GM12875 (cell line): ENCODE measurements around the gene LBH.

Experiments used
- H3K4me3 ChIP-seq: one replicate; pipeline ENCODE4 v1.5.1; 2011; ENCODE audit warnings: low read depth, low read length, control low read depth
- TF ChIP-seq, protein P1 (sequence below): IDR thresholded peaks from 2 replicates; pipeline ENCODE4 v1.5.1; 2011; ENCODE audit warnings: low read depth, mild to moderate bottlenecking, control low read depth, inconsistent platforms, low read length, moderate library complexity, borderline replicate concordance; ENCODE audit not compliant: insufficient read depth

LBH gene

DNA sequence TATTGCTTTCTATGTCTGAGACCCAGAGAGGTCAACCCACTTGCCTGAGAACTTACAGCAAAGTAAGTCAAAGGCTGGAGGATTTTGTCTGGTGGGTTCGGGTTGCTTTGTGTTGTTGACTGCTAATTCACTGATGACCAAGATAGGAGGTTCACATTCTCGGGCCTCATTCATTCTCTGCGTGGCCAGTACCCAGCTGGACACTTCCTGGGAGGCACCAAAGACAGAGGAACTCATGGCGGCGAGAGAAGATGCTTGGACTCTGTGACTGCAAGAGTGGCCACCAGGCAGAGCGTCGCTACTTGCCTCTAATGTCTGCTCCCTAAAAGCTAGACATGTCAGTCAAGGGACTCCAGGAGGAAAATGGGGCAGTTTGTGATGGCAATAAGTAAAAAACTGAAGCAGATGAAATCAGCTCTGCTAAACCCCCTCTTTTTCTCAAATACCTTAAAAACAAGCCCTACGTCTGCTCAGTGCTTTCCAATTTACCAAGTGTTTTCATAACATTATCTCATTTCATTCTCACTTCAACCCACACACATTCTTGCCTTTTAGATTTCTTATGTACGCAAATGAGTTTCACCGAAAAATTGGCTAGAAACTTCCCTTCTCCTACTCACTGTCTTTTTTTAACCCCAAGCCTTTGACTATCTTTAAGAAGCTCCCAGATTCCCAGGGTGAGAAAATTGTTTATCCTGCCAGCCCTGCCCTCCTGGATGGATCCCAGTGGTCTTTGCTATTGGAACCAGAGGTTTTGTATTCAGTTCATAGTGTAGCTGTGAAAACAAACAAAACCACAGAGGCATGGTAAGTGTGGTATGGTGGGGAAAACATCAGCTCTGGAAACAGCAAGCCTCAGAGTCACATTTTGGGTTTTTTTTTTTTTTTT lies 4.9 kb upstream of the LBH start:
- TF ChIP-seq, protein P1, sequence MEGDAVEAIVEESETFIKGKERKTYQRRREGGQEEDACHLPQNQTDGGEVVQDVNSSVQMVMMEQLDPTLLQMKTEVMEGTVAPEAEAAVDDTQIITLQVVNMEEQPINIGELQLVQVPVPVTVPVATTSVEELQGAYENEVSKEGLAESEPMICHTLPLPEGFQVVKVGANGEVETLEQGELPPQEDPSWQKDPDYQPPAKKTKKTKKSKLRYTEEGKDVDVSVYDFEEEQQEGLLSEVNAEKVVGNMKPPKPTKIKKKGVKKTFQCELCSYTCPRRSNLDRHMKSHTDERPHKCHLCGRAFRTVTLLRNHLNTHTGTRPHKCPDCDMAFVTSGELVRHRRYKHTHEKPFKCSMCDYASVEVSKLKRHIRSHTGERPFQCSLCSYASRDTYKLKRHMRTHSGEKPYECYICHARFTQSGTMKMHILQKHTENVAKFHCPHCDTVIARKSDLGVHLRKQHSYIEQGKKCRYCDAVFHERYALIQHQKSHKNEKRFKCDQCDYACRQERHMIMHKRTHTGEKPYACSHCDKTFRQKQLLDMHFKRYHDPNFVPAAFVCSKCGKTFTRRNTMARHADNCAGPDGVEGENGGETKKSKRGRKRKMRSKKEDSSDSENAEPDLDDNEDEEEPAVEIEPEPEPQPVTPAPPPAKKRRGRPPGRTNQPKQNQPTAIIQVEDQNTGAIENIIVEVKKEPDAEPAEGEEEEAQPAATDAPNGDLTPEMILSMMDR = no peak
- H3K4me3 ChIP-seq = no peak overlapping the region

GRCh38 chr2:30229596-30229995 lies 1.7 kb upstream of the LBH start:
- TF ChIP-seq, protein P1 = no peak
- H3K4me3 ChIP-seq = no peak overlapping the region

DNA sequence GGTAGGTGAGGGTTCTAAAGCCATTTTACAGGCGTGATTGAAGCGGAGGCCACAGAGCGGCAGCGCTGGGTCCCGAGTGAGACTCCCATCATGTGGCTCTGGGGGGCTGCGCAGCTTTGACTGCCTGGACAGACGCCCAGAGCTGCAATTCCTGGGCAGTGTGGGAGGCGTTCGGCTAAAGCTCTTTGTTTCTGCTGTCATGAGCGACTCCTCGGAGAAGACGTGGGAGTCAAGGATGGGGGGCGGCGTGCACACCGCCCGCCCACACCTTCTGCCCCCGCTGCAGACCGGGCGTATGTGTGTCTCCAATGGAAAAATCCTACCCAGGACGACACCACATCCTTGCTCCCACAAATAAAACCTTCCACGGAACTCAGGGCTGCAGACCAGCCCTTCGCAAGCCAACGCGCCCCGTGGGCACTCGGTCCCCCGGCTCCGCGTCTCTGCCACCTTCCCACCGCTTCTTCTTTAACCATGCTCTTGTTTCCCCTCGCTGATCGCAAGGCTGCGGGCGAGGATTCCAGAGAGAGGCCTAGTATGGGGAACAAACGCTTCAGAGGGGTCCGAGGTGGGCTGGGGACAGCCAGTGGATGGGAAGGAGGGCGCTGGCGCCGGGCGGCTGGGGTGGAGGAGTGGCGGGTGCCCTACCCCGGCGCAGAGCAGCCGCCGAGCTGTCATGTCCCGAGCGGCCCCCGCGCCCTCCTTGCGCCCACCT lies 680 bp upstream of the LBH start:
- peak overlapping the region; percentile 81 for H3K4me3 ChIP-seq

GRCh38 chr2:30231996-30232800 lies 864 bp downstream of the LBH start:
- TF ChIP-seq, protein P1 = no peak
- H3K4me3 ChIP-seq = peak overlapping the region; percentile 81

More for the DNA sequence above, 680 bp upstream of the LBH start:
- TF ChIP-seq, protein P1 = no peak

DNA sequence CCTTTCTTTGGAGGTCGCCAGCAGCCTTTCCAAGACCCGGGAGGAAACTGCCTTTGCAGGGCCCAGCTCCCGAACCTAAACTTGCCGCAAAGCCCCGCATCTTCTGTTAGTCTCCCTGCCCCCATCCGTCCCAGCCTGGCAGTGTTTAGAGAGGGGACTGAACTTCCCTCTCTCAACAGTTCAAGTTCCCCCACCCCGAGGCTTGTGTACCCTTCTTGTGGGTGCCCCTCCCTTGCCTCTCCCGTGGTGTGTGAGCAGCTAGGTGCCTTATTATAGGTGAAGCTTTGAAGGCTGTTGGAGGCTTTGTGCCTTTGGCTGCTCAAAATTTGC lies 1.4 kb downstream of the LBH start:
- peak overlapping the region; percentile 81 for H3K4me3 ChIP-seq
- TF ChIP-seq, protein P1 = no peak

DNA sequence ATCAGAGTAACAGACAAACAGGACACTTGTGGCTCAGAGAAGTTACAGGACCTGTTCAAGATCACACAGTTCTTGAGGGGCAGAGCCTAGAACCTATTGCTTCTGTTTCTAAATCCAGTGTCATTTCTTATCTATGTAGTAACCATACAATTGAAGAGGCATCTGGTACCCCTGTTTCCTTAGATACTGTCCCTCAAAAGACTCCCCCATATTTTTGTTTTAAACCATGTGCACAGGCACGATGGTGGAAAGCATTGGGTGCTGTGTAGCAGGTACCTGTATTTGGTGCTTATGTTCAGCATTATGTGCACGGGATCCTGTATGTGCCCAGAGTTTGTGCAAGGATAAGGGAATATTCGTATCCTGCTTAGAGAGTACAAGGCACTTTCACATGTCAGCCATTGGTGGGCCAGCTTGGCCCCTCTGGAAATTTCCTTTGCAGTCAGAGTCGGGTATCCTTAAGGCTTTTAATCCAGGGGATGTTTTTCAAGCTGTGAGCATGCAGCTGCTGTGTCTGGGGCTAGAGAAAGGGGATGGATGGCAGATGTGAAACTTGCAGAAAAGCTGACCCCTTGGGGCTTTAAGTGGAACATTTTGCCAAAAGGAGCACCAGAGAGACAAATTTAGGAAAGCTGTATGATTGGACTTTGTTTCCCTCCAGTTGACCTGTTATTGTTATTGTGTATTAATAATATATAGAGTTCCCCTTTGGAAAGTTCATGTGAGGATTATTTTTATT lies 2.1 kb downstream of the LBH start:
- H3K4me3 ChIP-seq = peak overlapping the region; percentile 81

More for the DNA sequence above, 2.1 kb downstream of the LBH start:
- TF ChIP-seq, protein P1 = no peak
